Astrocyte (in vitro differentiated cells and primary cell): ENCODE results near the gene PAK6.

ENCODE experiments used
- EZH2 ChIP-seq: IDR thresholded peaks from 2 replicates; pipeline ENCODE4 v1.6.1; 2012; ENCODE audit warnings: mild to moderate bottlenecking, low read length, inconsistent platforms; ENCODE audit not compliant: insufficient read depth
- TF ChIP-seq, protein P1 (sequence below): IDR thresholded peaks from 2 replicates; pipeline ENCODE4 v1.5.1; 2011; ENCODE audit warnings: low read depth, mild to moderate bottlenecking, inconsistent platforms, low read length, moderate library complexity; ENCODE audit not compliant: insufficient read depth

- TF ChIP-seq, protein P1, sequence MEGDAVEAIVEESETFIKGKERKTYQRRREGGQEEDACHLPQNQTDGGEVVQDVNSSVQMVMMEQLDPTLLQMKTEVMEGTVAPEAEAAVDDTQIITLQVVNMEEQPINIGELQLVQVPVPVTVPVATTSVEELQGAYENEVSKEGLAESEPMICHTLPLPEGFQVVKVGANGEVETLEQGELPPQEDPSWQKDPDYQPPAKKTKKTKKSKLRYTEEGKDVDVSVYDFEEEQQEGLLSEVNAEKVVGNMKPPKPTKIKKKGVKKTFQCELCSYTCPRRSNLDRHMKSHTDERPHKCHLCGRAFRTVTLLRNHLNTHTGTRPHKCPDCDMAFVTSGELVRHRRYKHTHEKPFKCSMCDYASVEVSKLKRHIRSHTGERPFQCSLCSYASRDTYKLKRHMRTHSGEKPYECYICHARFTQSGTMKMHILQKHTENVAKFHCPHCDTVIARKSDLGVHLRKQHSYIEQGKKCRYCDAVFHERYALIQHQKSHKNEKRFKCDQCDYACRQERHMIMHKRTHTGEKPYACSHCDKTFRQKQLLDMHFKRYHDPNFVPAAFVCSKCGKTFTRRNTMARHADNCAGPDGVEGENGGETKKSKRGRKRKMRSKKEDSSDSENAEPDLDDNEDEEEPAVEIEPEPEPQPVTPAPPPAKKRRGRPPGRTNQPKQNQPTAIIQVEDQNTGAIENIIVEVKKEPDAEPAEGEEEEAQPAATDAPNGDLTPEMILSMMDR: no peak
- TF ChIP-seq EZH2: no peak
Observed at GRCh38 chr15:40254452-40254851, 15.6 kb downstream of the PAK6 start.
